ENCODE measurements around the gene SYNPO.

The SYNPO gene

GRCh38 chr5:150658121-150658520 lies 17.7 kb downstream of the SYNPO start:
- H3K4me3 Mint-ChIP-seq = no peak overlapping the region
- DNase-seq = no peak
- no peaks in the 10 kb centered on the region for H3K9me3 Mint-ChIP-seq
- H3K4me1 Mint-ChIP-seq = peaks cover 13% of the 10 kb centered on the region
- CTCF ChIA-PET = interaction anchor here (1.2 to 3.1 kb wide), 3 partner anchors 97 to 188 kb away, joined by 3 to 11 read pairs (median 4); partner anchors contain the start of gene IRGM
- no peaks in the 10 kb centered on the region for H3K36me3 Mint-ChIP-seq
- peaks cover 35% of the 10 kb centered on the region for H3K27me3 Mint-ChIP-seq
- H3K27ac Mint-ChIP-seq = no peak overlapping the region

GRCh38 chr5:150658699-150659265 lies 18.3 kb downstream of the SYNPO start:
- CTCF ChIA-PET = interaction anchor here (0.5 to 3.1 kb wide), 6 partner anchors 21 to 188 kb away, joined by 3 to 11 read pairs (median 4); partner anchors contain the start of genes IRGM and SMIM3
- H3K4me1 Mint-ChIP-seq = peaks cover 13% of the 10 kb centered on the region
- no peaks in the 10 kb centered on the region for H3K36me3 Mint-ChIP-seq
- no peak overlapping the region for H3K4me3 Mint-ChIP-seq
- DNase-seq = peak; percentile 18
- H3K27me3 Mint-ChIP-seq = peaks cover 38% of the 10 kb centered on the region
- no peaks in the 10 kb centered on the region for H3K9me3 Mint-ChIP-seq
- no peak overlapping the region for H3K27ac Mint-ChIP-seq

- no peak overlapping the region for H3K4me3 Mint-ChIP-seq
- CTCF ChIA-PET = interaction anchor here (0.9 to 3.1 kb wide), 3 partner anchors 20 to 187 kb away, joined by 3 to 11 read pairs (median 5); partner anchors contain the start of genes IRGM and SMIM3
- H3K27me3 Mint-ChIP-seq = peaks cover 35% of the 10 kb centered on the region
- peaks cover 10% of the 10 kb centered on the region for H3K4me1 Mint-ChIP-seq
- DNase-seq = peak; percentile 16
- H3K36me3 Mint-ChIP-seq = no peaks in the 10 kb centered on the region
- H3K9me3 Mint-ChIP-seq = no peaks in the 10 kb centered on the region
- no peak overlapping the region for H3K27ac Mint-ChIP-seq
Observed at GRCh38 chr5:150659360-150660107, 19.1 kb downstream of the SYNPO start.

- H3K4me1 Mint-ChIP-seq = peaks cover 10% of the 10 kb centered on the region
- H3K4me3 Mint-ChIP-seq = no peak overlapping the region
- peaks cover 37% of the 10 kb centered on the region for H3K27me3 Mint-ChIP-seq
- H3K27ac Mint-ChIP-seq = no peak overlapping the region
- no peaks in the 10 kb centered on the region for H3K9me3 Mint-ChIP-seq
- CTCF ChIA-PET = interaction anchor here (1.5 to 1.6 kb wide), 2 partner anchors 20 to 98 kb away, joined by 4 to 5 read pairs; no protein-coding TSS in a partner anchor
- no peaks in the 10 kb centered on the region for H3K36me3 Mint-ChIP-seq
- peak; percentile 10 for DNase-seq
Observed at GRCh38 chr5:150660108-150660831, 19.8 kb downstream of the SYNPO start.

GRCh38 chr5:150661086-150661485 lies 20.6 kb downstream of the SYNPO start, which contains the start of gene MYOZ3:
TSS of gene MYOZ3 (plus strand) at chr5:150661251. CDS start at chr5:150662942, 1,691 bp downstream.
- Mint-ChIP-seq H3K36me3 (no peaks in the 10 kb centered on the region), H3K4me1 (peaks cover 7% of the 10 kb centered on the region), H3K27ac (no peak within 1 kb of the TSS), H3K4me3 (no peak within 1 kb of the TSS), H3K27me3 (peaks cover 36% of the 10 kb centered on the region), H3K9me3 (no peaks in the 10 kb centered on the region)
- DNase-seq = peak; percentile 9
- CTCF ChIA-PET = interaction anchor here (0.8 to 1.6 kb wide), 2 partner anchors 99 to 117 kb away, joined by 3 to 4 read pairs; partner anchors contain the start of gene SMIM3

- CTCF ChIA-PET = interaction anchor here (1.6 kb wide), 1 partner anchor 100 kb away, joined by 4 read pairs; no protein-coding TSS in a partner anchor
- no peak overlapping the region for H3K27ac Mint-ChIP-seq
- H3K36me3 Mint-ChIP-seq = no peaks in the 10 kb centered on the region
- peaks cover 36% of the 10 kb centered on the region for H3K27me3 Mint-ChIP-seq
- peaks cover 6% of the 10 kb centered on the region for H3K4me1 Mint-ChIP-seq
- no peak overlapping the region for H3K4me3 Mint-ChIP-seq
- DNase-seq = no peak
- H3K9me3 Mint-ChIP-seq = no peaks in the 10 kb centered on the region
Observed at GRCh38 chr5:150661821-150662596, 21.5 kb downstream of the SYNPO start.

GRCh38 chr5:150662731-150663516 lies 22.5 kb downstream of the SYNPO start:
- H3K9me3 Mint-ChIP-seq = no peaks in the 10 kb centered on the region
- no peak overlapping the region for H3K4me3 Mint-ChIP-seq
- CTCF ChIA-PET = interaction anchor here (1.1 to 1.4 kb wide), 2 partner anchors 9 to 24 kb away, joined by 5 read pairs; no protein-coding TSS in a partner anchor
- no peak overlapping the region for H3K27ac Mint-ChIP-seq
- H3K36me3 Mint-ChIP-seq = no peaks in the 10 kb centered on the region
- DNase-seq = no peak
- peaks cover 36% of the 10 kb centered on the region for H3K27me3 Mint-ChIP-seq
- H3K4me1 Mint-ChIP-seq = no peaks in the 10 kb centered on the region

GRCh38 chr5:150663936-150664335 lies 23.5 kb downstream of the SYNPO start:
- peaks cover 32% of the 10 kb centered on the region for H3K27me3 Mint-ChIP-seq
- H3K4me3 Mint-ChIP-seq = no peak overlapping the region
- H3K9me3 Mint-ChIP-seq = no peaks in the 10 kb centered on the region
- CTCF ChIA-PET = interaction anchor here (1.4 kb wide), 1 partner anchor 10 kb away, joined by 5 read pairs; no protein-coding TSS in a partner anchor
- H3K27ac Mint-ChIP-seq = no peak overlapping the region
- no peaks in the 10 kb centered on the region for H3K36me3 Mint-ChIP-seq
- peak; percentile 1 for DNase-seq
- H3K4me1 Mint-ChIP-seq = no peaks in the 10 kb centered on the region

GRCh38 chr5:150665044-150665443 lies 24.6 kb downstream of the SYNPO start:
- Mint-ChIP-seq H3K27ac (no peak overlapping the region), H3K9me3 (no peaks in the 10 kb centered on the region), H3K36me3 (no peaks in the 10 kb centered on the region), H3K4me3 (no peak overlapping the region), H3K27me3 (peaks cover 33% of the 10 kb centered on the region), H3K4me1 (no peaks in the 10 kb centered on the region)
- DNase-seq = peak; percentile 2
- CTCF ChIA-PET = interaction anchor here (0.8 to 1.4 kb wide), 2 partner anchors 9 to 104 kb away, joined by 3 to 4 read pairs; no protein-coding TSS in a partner anchor

GRCh38 chr5:150670275-150670947 lies 30.0 kb downstream of the SYNPO start:
- no peak overlapping the region for H3K4me3 Mint-ChIP-seq
- H3K36me3 Mint-ChIP-seq = no peaks in the 10 kb centered on the region
- CTCF ChIA-PET = no interaction called here
- no peak for DNase-seq
- H3K4me1 Mint-ChIP-seq = peaks cover 17% of the 10 kb centered on the region
- peaks cover 34% of the 10 kb centered on the region for H3K27me3 Mint-ChIP-seq
- H3K27ac Mint-ChIP-seq = no peak overlapping the region
- no peaks in the 10 kb centered on the region for H3K9me3 Mint-ChIP-seq

GRCh38 chr5:150670948-150671310 lies 30.5 kb downstream of the SYNPO start:
- peaks cover 34% of the 10 kb centered on the region for H3K27me3 Mint-ChIP-seq
- H3K36me3 Mint-ChIP-seq = no peaks in the 10 kb centered on the region
- CTCF ChIA-PET = no interaction called here
- no peak for DNase-seq
- peaks cover 17% of the 10 kb centered on the region for H3K4me1 Mint-ChIP-seq
- no peak overlapping the region for H3K27ac Mint-ChIP-seq
- H3K9me3 Mint-ChIP-seq = no peaks in the 10 kb centered on the region
- H3K4me3 Mint-ChIP-seq = no peak overlapping the region

GRCh38 chr5:150671509-150672236 lies 31.2 kb downstream of the SYNPO start:
- no peaks in the 10 kb centered on the region for H3K36me3 Mint-ChIP-seq
- peaks cover 17% of the 10 kb centered on the region for H3K4me1 Mint-ChIP-seq
- H3K27ac Mint-ChIP-seq = no peak overlapping the region
- no peaks in the 10 kb centered on the region for H3K9me3 Mint-ChIP-seq
- CTCF ChIA-PET = interaction anchor here (1.5 kb wide), 1 partner anchor 29 kb away, joined by 6 read pairs; the partner anchor contains the start of gene RBM22
- DNase-seq = peak; percentile 37
- peak overlapping the region; percentile 72 for H3K4me3 Mint-ChIP-seq
- H3K27me3 Mint-ChIP-seq = peaks cover 34% of the 10 kb centered on the region
